HepG2 (cell line): ENCODE data around the gene PNN. TPM values are rescaled to one million over a fixed set of nuclear protein-coding genes. Genes with fewer than 3 reads are reported as not detected.

Experiments used
- AKNA ChIP-seq: sonication (generic); formaldehyde crosslinking; IDR thresholded peaks from 2 replicates; pipeline ENCODE4 v1.4.0; 2020; ENCODE audit warnings: missing genetic modification reagents, borderline replicate concordance
- ATF3 ChIP-seq: sonication (generic); formaldehyde crosslinking; IDR thresholded peaks from 2 replicates; pipeline ENCODE4 v1.4.0; 2020; ENCODE audit warnings: missing genetic modification reagents
- ATM ChIP-seq: fragments of 450-650 bp; IDR thresholded peaks from 2 replicates; pipeline ENCODE4 v1.7.1; 2017; ENCODE audit warnings: mild to moderate bottlenecking, borderline replicate concordance
- ATRX ChIP-seq: sonication (generic); formaldehyde crosslinking; IDR thresholded peaks from 2 replicates; pipeline ENCODE4 v1.4.0; 2020; ENCODE audit warnings: missing genetic modification reagents, borderline replicate concordance
- FOXA3 ChIP-seq: IDR thresholded peaks from 2 replicates; pipeline ENCODE4 v1.6.1; 2016; ENCODE audit warnings: missing genetic modification reagents, missing compliant biosample characterization
- FOXC1 ChIP-seq: sonication (generic); formaldehyde crosslinking; IDR thresholded peaks from 2 replicates; pipeline ENCODE4 v1.8.0; 2022; ENCODE audit warnings: mild to moderate bottlenecking, missing genetic modification reagents, borderline replicate concordance
- HNRNPK ChIP-seq: fragments of 200-400 bp; formaldehyde crosslinking; IDR thresholded peaks from 2 replicates; pipeline ENCODE4 v1.6.1; 2018; ENCODE audit warnings: low read length, low read depth, moderate library complexity, mild to moderate bottlenecking; ENCODE audit not compliant: poor library complexity, severe bottlenecking
- HNRNPL ChIP-seq: fragments of 200-400 bp; formaldehyde crosslinking; IDR thresholded peaks from 2 replicates; pipeline ENCODE4 v1.6.1; 2017; ENCODE audit warnings: mild to moderate bottlenecking, low read depth, low read length
- HOXA7 ChIP-seq: sonication (generic); formaldehyde crosslinking; IDR thresholded peaks from 2 replicates; pipeline ENCODE4 v1.8.1; 2022; ENCODE audit warnings: mild to moderate bottlenecking, missing genetic modification reagents, moderate library complexity
- KLF15 ChIP-seq: sonication (generic); formaldehyde crosslinking; IDR thresholded peaks from 2 replicates; pipeline ENCODE4 v1.8.1; 2023; ENCODE audit warnings: borderline replicate concordance, mild to moderate bottlenecking, inconsistent platforms, missing genetic modification reagents, mixed read lengths
- NR2C2 ChIP-seq: sonication (generic); formaldehyde crosslinking; IDR thresholded peaks from 2 replicates; pipeline ENCODE4 v1.4.0; 2020; ENCODE audit warnings: missing genetic modification reagents, mild to moderate bottlenecking, moderate library complexity, borderline replicate concordance
- PRMT3 ChIP-seq: sonication (generic); formaldehyde crosslinking; IDR thresholded peaks from 2 replicates; pipeline ENCODE4 v1.8.1; 2022; ENCODE audit warnings: low read depth, mild to moderate bottlenecking, moderate library complexity, missing genetic modification reagents, borderline replicate concordance
- SNAPC5 ChIP-seq: sonication (generic); formaldehyde crosslinking; IDR thresholded peaks from 2 replicates; pipeline ENCODE4 v1.8.1; 2023; ENCODE audit warnings: mild to moderate bottlenecking, missing genetic modification reagents, borderline replicate concordance
- THAP11 ChIP-seq: IDR thresholded peaks from 2 replicates; pipeline ENCODE4 v1.6.1; 2016; ENCODE audit warnings: missing biosample characterization, missing genetic modification reagents
- THAP9 ChIP-seq: sonication (generic); formaldehyde crosslinking; IDR thresholded peaks from 2 replicates; pipeline ENCODE4; 2020; ENCODE audit warnings: missing genetic modification reagents, mild to moderate bottlenecking, borderline replicate concordance
- ZBTB2 ChIP-seq: sonication (generic); formaldehyde crosslinking; IDR thresholded peaks from 2 replicates; pipeline ENCODE4 v1.8.0; 2022; ENCODE audit warnings: low read depth, missing genetic modification reagents
- ZFP62 ChIP-seq: sonication (generic); formaldehyde crosslinking; IDR thresholded peaks from 2 replicates; pipeline ENCODE4 v1.4.0; 2020; ENCODE audit warnings: missing genetic modification reagents
- ZNF124 ChIP-seq: sonication (generic); formaldehyde crosslinking; IDR thresholded peaks from 2 replicates; pipeline ENCODE4 v1.4.0; 2020; ENCODE audit warnings: missing genetic modification reagents
- ZNF549 ChIP-seq: sonication (generic); formaldehyde crosslinking; IDR thresholded peaks from 2 replicates; pipeline ENCODE4 v1.5.0; 2020; ENCODE audit warnings: missing genetic modification reagents
- ZNF713 ChIP-seq: sonication (generic); formaldehyde crosslinking; IDR thresholded peaks from 2 replicates; pipeline ENCODE4 v1.4.0; 2020; ENCODE audit warnings: mild to moderate bottlenecking, missing genetic modification reagents
- polyA plus RNA-seq, 8 experiments: library from polyadenylated mRNA; depleted of rRNA in 3 of 8; stranded (reverse) in 7 of 8; unstranded in 1 of 8; fragments of >200 nt; fragmentation: Illumina TruSeq in 4 of 8; extraction: Trizol in 4 of 8; gene quantifications; 2 replicates each; pipeline versions ENCODE4 v1.2.1 to v1.2.3, GENCODE V29; 2011 to 2016; ENCODE audit warnings: low read depth in 4 of 8, missing spikeins in 1 of 8, mixed read lengths in 1 of 8; ENCODE audit not compliant: insufficient read depth in 1 of 8
- total RNA-seq, 5 experiments: library from RNA; depleted of rRNA; stranded (reverse); fragments of >200 nt; fragmentation: Illumina TruSeq; extraction: Trizol; gene quantifications; 2 replicates each; pipeline ENCODE4 v1.2.3, GENCODE V29; 2016; ENCODE audit warnings: low read depth in 1 of 5

The PNN gene
- total and polyA plus RNA-seq, 2 of the 13 experiments (the other 11 are each of a cell fraction or from before 2014, with no cell fraction given), result 58.0 to 214 TPM

GRCh38 chr14:39184628-39185255 is 9.7 kb downstream of the PNN start (continued):
- TF ChIP-seq HNRNPK (no peak), FOXC1 (CRISPR knock-in tag) (0 out of 2 replicates have a peak, but pooled peaks have one; percentile 34), HOXA7 (no peak), ZNF713 (CRISPR knock-in tag) (no peak), HNRNPL (no peak), PRMT3 (CRISPR knock-in tag) (no peak), AKNA (CRISPR knock-in tag) (no peak), THAP9 (CRISPR knock-in tag) (no peak), ZNF549 (CRISPR knock-in tag) (no peak), SNAPC5 (CRISPR knock-in tag) (no peak), ZFP62 (CRISPR knock-in tag) (no peak), KLF15 (0 out of 2 replicates have a peak, but pooled peaks have one; percentile 78), ATM (no peak), ZNF124 (CRISPR knock-in tag) (no peak), FOXA3 (CRISPR knock-in tag) (no peak), ATF3 (CRISPR knock-in tag) (no peak), NR2C2 (CRISPR knock-in tag) (no peak; the same call in 1 of the 2 replicates), THAP11 (CRISPR knock-in tag) (peak; percentile 29; the same call in 1 of the 2 replicates), ZBTB2 (no peak), ATRX (CRISPR knock-in tag) (no peak)
